Neural crest cell (in vitro differentiated cells): Measurements from ENCODE around the gene KLRD1. TPM values are rescaled to one million over a fixed set of nuclear protein-coding genes. Genes with fewer than 3 reads are reported as not detected.
"Not testable (repeated sequence)": the region's sequence is repeated elsewhere in the genome, so short reads cannot be mapped to it uniquely, and the experiment has no call there.

Experiments used
- DNase-seq: peaks from one replicate; pipeline ENCODE4 v3.0.0; 2021; ENCODE audit warnings: low read depth, mixed read lengths, low spot score
- H3K27ac Mint-ChIP-seq: one replicate; pipeline ENCODE4 v1.8.0; 2021; ENCODE audit warnings: mild to moderate bottlenecking, mixed read lengths; ENCODE audit not compliant: unreplicated experiment
- H3K27me3 Mint-ChIP-seq: 2 replicates; pipeline ENCODE4 v1.8.0; 2021; ENCODE audit warnings: low read depth, mild to moderate bottlenecking, mixed read lengths
- H3K36me3 Mint-ChIP-seq: 2 replicates; pipeline ENCODE4 v1.8.0; 2021; ENCODE audit warnings: low read depth, mild to moderate bottlenecking, mixed read lengths
- H3K4me1 Mint-ChIP-seq: 2 replicates; pipeline ENCODE4 v1.8.0; 2021; ENCODE audit warnings: mixed read lengths
- H3K4me3 Mint-ChIP-seq: one replicate; pipeline ENCODE4 v1.8.0; 2021; ENCODE audit warnings: mild to moderate bottlenecking, mixed read lengths
- H3K9me3 Mint-ChIP-seq: 2 replicates; pipeline ENCODE4 v1.8.0; 2021; ENCODE audit warnings: mixed read lengths
- total RNA-seq: library from RNA; stranded (reverse); gene quantifications from 2 replicates; pipeline ENCODE4 v1.2.1, GENCODE V29; 2021
- TF ChIP-seq, protein P1 (sequence below): fragments of 200-600 bp; sonication (generic); conservative IDR thresholded peaks from 2 replicates; pipeline ENCODE4 v1.5.0; 2021; ENCODE audit warnings: antibody characterized with exemption, mild to moderate bottlenecking

Gene KLRD1
- total RNA-seq, 1 donor from 2014 or later = 0.12 TPM

DNA sequence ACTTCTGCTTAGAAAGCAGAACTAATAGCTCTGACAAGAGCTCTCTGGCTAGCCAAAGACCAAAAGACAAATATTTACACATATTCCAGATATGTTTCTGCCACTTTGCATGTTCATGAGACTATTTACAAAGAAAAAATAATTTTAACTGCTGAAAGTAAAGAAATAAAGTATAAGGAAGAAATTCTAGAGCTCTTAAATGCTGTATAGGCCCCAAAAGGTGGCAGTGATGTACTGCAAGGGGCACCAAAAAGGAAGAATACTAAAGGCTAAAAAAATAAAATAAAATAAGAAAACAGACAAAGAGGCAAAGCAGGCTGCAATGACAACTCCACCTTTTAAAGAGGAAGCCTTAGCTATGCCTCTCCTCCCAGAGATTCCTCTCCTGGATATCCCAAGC lies 59.2 kb downstream of the KLRD1 start:
- H3K27me3 Mint-ChIP-seq = no peaks in the 10 kb centered on the region
- H3K9me3 Mint-ChIP-seq = peaks cover 4% of the 10 kb centered on the region
- no peak overlapping the region for H3K27ac Mint-ChIP-seq
- H3K36me3 Mint-ChIP-seq = peaks cover 3% of the 10 kb centered on the region
- no peak overlapping the region for H3K4me3 Mint-ChIP-seq
- no peak for DNase-seq
- TF ChIP-seq, protein P1, sequence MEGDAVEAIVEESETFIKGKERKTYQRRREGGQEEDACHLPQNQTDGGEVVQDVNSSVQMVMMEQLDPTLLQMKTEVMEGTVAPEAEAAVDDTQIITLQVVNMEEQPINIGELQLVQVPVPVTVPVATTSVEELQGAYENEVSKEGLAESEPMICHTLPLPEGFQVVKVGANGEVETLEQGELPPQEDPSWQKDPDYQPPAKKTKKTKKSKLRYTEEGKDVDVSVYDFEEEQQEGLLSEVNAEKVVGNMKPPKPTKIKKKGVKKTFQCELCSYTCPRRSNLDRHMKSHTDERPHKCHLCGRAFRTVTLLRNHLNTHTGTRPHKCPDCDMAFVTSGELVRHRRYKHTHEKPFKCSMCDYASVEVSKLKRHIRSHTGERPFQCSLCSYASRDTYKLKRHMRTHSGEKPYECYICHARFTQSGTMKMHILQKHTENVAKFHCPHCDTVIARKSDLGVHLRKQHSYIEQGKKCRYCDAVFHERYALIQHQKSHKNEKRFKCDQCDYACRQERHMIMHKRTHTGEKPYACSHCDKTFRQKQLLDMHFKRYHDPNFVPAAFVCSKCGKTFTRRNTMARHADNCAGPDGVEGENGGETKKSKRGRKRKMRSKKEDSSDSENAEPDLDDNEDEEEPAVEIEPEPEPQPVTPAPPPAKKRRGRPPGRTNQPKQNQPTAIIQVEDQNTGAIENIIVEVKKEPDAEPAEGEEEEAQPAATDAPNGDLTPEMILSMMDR = no peak
- peaks cover 22% of the 10 kb centered on the region for H3K4me1 Mint-ChIP-seq

DNA sequence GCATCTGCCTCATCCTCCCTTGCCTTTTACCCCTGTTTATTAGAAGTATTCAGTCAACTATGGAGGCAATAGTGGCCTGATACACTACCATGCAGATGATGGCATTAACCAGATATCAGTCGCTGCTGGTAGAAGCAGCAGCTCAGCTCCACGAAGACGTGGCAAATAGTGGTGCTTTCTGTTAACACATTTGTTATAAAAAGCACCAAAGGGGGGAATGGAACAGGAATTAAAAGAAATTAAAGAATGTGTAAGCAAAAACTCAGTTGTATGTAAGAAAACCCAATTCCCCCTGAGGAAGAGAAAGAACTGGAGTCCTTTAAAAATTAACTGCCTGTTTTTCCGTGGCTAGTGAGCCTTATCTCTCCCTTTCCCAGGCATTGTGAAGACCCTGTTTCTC lies 60.0 kb downstream of the KLRD1 start:
- not testable (repeated sequence) for DNase-seq, H3K36me3 Mint-ChIP-seq, H3K27me3 Mint-ChIP-seq, H3K4me3 Mint-ChIP-seq, H3K9me3 Mint-ChIP-seq, H3K27ac Mint-ChIP-seq
- H3K4me1 Mint-ChIP-seq = peaks cover 20% of the 10 kb centered on the region

DNA sequence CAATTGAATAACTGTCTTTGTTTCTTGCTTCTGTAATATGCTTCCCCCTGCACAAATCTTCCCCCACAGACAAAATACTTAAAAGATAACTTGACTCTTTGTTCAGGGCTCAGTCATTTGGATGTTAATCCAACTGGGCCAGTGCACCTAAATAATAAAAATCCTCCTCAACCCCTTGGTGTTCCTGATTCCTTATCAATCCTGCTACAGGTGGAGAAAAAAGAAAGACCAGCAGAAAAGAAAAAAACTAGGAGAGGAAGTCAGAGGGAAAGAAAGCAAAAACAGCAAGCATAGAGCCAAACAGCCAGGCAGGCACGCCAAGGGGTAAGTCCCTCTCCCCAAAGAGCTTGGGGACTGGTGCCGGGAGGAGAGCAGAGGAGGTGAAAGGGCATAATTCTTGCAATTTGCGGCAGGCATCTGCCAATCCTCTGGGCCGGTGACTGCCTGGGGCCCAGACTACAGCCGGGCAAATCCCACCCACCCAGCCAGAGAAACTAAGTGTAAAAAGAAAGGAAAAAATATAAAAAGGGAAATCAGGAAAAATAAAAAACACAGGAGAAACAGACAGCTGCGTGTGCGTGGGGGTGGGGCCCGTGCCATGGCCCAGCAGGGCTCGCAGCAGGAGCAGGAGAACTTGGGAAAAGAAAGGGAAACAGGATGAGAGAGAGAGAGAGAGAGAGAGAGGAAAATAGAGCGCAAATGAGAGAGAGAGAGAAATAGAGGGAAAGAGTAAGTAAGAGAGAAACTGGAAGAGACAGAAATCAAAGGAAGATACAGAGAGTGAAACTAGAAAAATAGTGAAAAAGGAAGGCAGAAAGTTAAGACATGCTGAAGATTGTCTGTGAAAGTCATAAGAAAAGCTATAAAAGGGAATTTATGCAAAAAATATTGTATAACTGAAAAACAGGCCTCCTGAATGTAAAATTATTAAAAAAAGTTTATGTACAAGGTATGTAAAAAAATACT lies 60.8 kb downstream of the KLRD1 start:
- peaks cover 18% of the 10 kb centered on the region for H3K4me1 Mint-ChIP-seq
- no peak for DNase-seq
- H3K36me3 Mint-ChIP-seq = peaks cover 3% of the 10 kb centered on the region
- TF ChIP-seq, protein P1 = no peak
- no peak overlapping the region for H3K27ac Mint-ChIP-seq
- H3K4me3 Mint-ChIP-seq = no peak overlapping the region
- H3K9me3 Mint-ChIP-seq = peaks cover 4% of the 10 kb centered on the region
- no peaks in the 10 kb centered on the region for H3K27me3 Mint-ChIP-seq

DNA sequence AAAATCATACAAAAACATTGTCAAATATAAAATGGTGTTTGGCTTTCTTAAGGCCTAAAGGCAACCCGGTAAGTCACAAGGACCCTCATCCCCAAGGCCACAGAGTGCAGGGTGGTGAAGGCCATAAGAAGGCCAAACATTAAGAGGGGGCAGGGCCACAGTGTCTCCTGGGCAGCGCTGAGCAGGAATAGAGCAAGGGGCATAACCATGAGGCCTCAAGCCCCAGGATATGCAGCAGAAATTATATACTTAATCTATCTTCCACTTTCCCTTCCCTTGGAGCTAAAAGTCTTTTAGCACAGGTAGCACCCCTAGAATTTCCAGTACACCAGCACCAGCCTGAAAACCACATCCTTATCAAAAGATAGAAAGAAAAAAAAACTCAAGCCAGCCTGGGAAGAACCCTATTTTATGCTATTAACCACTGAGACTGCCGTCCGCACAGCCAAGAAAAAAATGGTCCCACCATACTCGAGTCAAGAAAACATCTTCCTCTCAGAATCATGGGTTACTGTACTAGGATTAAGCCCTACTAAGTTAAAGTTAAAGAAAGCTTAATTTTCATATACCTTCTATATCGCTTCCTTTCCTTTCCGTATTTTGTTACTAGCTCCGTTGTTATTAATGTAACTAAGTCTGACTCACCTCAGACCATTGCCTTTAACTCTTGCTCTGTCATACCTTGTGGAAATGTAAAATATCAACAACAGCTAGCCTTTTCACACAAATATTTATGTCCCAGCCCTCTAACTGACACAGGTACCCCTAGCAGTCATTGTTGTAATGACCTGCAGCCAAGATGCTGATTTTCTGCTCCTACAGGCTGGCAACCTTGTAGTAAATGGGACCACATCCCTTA lies 62.1 kb downstream of the KLRD1 start:
- H3K27ac Mint-ChIP-seq = no peak overlapping the region
- H3K9me3 Mint-ChIP-seq = peaks cover 4% of the 10 kb centered on the region
- peaks cover 3% of the 10 kb centered on the region for H3K36me3 Mint-ChIP-seq

DNA sequence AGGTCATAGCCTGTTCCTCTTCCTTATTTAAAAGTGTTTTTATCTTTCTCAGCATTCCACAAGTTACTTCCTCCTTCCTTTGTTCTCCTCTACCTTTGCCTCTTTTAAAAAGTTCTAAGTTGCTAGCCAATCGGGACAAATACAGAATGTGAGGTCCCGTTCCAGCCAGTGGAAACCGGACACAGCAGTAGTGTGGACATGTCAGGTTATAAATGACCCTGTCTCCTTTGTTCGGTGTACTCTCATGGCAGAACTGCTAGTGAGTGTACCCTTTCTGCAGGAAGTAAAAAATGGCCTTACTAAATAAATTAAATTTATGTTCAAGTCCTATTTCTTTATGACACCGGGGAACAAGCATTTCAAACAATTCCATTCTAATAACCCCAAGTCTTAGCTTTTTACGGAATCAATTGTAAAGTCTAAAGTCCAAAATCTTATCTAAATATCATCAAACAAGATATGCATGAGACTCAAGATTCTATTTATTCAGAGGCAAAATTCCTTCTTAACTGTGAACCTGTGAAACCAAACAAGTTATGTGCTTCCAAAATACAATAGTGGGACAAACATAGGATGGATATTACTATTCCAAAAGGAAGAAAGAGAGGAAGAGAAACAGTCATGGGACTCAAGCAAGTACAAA lies 64.3 kb downstream of the KLRD1 start:
- peaks cover 18% of the 10 kb centered on the region for H3K4me1 Mint-ChIP-seq
- H3K27ac Mint-ChIP-seq, H3K27me3 Mint-ChIP-seq, H3K9me3 Mint-ChIP-seq, H3K36me3 Mint-ChIP-seq, DNase-seq, H3K4me3 Mint-ChIP-seq: not testable (repeated sequence)

More for the DNA sequence above, 62.1 kb downstream of the KLRD1 start:
- Mint-ChIP-seq H3K4me3 (no peak overlapping the region), H3K4me1 (peaks cover 18% of the 10 kb centered on the region), H3K27me3 (no peaks in the 10 kb centered on the region)
- TF ChIP-seq, protein P1 = no peak
- no peak for DNase-seq

DNA sequence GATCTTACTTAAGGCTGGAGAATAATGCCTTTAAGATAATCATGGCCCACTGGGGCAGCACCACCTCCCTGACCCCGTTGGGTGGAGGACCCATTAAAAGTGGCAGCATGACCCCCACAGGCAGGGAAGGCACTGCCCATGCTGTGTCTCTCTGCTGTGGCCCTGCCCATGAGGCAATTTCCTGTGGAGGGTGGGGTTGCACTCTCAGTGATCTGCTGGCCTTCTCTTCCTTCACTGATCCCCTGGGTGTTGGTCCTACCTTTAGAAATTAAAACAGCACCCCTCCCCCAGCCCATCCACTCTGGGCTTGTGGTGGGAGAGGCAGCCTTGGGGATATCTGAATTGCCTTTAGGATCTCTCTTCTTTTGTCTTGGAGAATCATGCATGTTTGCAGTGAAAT lies 64.9 kb downstream of the KLRD1 start:
- TF ChIP-seq, protein P1 = no peak
- peaks cover 3% of the 10 kb centered on the region for H3K36me3 Mint-ChIP-seq
- H3K27ac Mint-ChIP-seq = no peak overlapping the region
- H3K9me3 Mint-ChIP-seq = peaks cover 7% of the 10 kb centered on the region
- no peaks in the 10 kb centered on the region for H3K27me3 Mint-ChIP-seq
- no peak overlapping the region for H3K4me3 Mint-ChIP-seq
- DNase-seq = no peak
- H3K4me1 Mint-ChIP-seq = peaks cover 18% of the 10 kb centered on the region
